GM18868 (cell line): ENCODE data around the gene BRDT.
A peak's percentile ranks its signal among the peaks of the same experiment; 100 is the strongest.

Experiments
- ATAC-seq: cut with Tn5 transposase; IDR thresholded peaks from one replicate; pipeline ENCODE4 v1.9.1; 2021; ENCODE audit warnings: mild to moderate bottlenecking, moderate library complexity; ENCODE audit not compliant: unreplicated experiment

Gene BRDT

DNA sequence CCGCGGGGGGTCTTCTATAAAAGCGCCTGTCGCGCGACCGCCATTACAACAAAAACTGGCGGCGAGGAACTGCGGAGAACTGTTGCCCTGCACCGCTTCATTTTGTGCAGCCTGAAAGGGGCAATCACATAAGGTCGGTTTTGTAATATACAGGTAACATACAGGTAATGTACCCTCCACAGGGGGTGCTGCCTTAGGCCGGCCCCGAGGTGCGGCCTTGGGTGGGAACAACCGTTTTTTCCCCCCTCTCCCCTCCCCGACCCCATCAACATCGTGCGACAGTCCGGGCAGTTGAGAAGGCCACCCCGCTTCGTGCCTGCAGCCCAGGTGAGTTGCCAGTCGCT, at the start of gene BRDT:
Gene BRDT (plus strand): TSS at position 46 of the 344 bp plus-strand sequence. CDS start 13,354 bp downstream, outside the sequence.
- no peak for ATAC-seq

DNA sequence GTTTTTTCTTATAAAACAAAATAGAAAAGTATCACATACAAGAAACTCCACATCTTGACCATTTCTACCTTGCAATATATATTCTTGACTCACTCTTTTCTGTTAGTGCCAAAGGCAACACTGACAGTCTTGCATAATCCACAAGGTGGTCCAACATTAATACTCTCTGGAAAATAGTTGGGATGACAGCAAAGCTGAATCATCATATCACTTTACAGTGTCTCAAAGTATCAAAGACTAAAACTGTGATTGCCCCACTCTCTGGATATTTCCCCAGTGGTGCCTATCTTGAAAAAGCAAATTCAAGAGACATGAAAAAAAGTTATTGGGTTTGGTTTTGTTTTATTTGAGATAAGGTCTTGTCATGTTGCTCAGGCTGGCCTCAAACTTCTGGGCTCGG, 48.6 kb upstream of the BRDT start:
- ATAC-seq, result no peak

DNA sequence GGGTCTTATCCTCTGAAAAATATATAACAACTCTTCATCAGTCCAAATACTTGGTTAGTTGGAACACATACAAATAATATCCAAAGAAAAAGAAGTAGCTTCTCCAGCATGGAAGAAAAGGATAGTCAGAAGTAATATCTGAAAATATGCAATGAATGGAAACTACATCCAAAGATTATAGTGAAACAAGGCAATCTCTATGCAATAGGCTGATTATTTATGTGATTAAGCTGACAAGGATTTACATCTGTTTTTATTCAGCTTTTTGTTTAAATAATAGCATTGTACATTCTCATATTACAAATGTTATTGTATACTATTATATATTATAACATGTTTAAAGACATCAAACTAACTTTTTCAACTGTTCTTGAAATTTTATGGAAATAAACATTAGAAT, 48.0 kb upstream of the BRDT start:
- no peak for ATAC-seq

DNA sequence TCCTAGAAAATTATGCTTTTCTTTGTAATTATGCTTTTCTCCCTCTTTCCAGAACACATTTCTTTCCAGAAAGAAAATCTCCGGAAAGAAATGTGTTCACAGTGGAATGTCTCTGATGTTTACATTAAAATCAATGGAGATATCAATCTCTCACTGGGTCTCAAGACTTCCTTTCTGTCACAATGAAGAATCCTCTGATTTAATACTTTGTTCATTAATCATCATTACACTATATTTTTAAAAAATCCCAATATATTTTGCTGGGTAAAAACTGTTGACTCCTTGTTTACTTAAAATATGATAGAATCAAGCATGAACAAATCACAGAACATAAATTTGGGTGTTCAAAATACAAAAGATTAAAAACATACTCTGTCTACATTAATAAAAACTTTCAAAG, 36.9 kb upstream of the BRDT start:
- no peak for ATAC-seq

DNA sequence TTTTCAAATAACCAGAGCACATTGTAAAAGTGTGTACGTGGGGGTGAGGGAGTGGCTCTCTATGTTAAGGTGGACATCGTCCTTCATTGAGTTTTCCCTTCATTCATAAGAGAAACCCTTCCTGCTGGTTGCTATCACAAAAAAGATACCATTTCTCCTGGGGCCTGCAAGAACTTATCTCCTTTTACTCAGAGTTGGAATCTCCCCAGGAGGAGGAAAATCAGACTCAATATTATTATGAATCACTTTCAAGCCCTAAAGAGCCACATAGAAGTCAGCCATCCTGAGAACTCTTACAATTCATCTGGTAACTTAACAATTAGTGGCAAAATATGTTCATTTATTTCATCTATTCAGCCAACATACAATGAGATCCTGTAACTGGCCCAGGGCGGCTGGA, 36.2 kb upstream of the BRDT start:
- no peak for ATAC-seq

DNA sequence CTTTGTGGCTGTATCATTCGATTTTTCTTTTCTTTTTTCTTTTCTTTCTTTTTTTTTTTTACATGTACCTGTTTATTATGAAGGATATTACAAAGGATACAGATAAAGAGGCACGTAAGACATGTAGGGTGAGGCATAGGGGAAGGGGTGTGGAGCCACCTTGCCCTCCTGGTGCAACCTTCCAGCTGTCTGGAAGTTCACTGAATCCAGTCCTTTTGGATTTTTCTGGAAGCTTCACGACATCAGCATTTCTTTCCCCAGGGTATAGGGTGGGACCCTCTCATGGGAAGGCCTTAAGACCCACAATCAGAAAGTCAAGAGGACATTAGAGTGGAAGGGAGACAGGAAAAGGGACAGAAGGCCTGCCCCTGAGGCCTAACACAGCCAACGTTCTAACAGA, 33.2 kb upstream of the BRDT start:
- ATAC-seq, result no peak

DNA sequence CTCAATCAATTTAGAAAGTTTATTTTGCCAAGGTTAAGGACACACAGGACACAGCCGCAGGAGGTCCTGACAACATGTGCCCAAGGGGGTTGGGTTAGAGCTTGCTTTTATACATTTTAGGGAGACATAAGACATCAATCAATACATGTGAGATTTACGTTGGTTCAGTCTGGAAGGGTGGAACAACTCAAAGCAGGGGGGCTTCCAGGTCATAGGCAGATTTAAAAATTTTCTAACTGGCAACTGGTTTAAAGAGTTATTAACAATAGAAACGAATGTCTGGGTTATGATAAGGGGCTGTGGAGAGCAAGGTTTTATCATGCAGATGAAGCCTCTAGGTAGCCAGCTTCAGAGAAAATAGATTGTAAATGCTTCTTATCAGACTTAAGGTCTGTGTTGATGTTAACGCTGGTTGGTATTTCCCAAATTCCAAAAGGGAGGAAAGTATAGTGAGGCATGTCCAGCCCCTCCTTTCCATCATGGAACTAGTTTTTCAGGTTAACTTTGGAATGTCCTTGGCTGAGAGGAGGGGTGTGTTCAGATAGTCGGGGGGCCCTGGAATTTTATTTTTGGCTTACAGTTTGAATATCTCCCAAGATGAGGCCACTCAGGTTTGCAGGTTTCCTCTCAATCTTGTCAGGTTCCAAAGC, 32.3 kb upstream of the BRDT start:
- ATAC-seq, result no peak

DNA sequence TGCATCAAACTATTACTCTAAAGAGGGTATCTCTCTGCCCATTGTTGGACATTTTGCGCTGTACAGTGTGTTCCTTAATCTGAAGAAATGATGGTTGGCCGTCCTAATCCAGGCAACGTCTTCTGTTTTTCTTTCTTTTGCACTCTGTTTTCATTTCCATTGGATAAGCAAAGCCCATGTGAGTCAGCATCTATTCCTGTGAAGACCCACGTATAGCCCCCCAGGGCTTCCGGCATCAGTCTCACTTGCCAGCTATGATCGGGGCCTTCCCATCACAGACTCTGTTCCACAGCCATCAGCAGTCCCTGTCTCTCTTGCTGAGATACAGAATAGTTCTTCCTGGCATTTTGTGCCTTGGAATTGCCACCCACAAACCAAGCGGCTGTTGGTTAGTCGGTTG, 29.2 kb upstream of the BRDT start:
- ATAC-seq, result no peak

DNA sequence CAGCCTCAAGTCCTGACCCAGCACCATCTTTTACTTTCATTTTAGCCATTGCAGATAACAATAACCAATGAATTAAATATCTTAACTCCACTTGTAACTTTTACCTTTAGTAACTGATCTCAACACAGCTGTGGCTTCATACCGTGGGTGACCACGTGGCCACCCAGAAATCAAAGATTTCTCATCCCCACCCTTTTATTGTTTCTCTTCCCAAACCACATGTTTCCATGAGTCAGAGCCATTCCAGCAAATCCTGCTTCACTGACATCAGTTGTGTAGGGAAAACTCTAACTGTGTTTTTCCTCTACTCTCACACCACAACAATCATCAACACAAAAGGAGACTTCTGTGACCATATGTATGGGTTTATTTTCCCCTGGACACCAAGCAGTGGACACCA, 25.1 kb upstream of the BRDT start:
- ATAC-seq, result no peak

DNA sequence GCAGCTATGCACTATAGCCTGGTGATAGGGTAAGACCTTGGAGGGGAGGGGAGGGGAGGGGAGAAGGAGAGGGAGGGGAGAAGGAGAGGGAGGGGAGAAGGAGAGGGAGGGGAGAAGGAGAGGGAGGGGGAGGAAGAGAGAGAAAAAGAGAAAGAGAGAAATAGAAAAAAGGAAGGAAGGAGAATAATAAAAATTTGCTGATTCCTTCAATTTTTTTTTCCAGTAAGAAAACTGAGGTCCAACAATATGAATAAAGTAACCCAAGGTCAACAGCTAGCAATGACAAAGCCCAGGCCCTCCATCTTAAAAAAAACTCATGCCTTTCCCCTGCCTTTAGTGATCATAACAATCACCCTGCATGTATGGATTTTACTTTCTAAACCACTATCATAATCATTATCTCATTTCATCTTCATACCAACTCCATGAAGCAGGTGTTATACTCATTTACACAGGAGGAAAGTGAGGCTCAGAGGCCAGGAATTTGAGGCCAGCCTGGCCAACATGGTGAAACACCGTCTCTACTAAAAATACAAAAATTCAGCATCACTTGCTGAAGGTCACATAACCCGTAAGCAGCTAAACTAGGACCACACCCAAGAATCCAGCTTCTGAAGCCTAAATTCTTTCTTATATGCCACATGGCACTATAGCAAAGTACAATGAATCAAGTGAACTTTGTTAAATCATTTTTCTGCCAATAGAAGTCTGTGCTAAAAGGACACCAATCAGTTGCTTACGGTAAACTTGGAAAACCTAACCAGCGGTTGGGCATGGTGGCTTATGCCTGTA, 23.4 kb upstream of the BRDT start:
- no peak for ATAC-seq

DNA sequence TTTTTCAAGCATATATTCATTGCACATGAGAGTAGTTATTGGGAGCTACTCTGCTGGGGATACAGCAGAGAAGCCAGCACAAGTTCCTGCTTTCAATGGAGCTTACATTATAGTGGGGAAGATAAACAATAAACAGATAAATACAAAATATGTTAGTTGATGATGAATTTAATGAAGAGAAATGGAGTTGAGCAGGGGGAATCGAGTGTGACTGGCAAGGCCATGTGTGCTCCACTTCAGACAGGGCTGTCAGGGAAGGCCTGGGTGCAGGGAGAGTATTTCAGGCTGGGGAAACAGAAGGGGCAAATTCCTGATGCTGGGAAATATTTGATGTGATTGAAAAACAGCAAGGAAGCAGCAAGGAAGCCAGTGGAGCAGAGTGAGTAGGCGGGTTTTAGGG, 21.2 kb upstream of the BRDT start:
- no peak for ATAC-seq

DNA sequence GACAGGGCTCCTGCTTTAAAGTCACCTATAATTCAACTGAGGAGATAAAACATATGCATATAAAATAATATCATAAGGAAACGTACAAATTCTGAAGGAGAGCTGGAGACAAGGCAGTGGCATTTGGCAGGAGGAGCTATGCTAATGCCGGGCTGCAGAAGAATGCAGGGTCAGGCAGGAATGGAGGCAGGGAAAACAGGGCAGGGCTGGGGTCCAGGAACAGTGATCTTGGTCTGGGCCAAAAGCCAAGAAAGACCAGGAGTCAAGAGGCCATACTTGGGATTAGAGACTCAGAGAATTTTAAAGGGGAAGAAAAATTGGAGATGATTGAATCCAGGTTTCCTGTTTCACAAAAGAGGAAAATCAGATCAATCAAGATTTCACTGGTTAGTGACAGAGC, 20.0 kb upstream of the BRDT start:
- no peak for ATAC-seq

DNA sequence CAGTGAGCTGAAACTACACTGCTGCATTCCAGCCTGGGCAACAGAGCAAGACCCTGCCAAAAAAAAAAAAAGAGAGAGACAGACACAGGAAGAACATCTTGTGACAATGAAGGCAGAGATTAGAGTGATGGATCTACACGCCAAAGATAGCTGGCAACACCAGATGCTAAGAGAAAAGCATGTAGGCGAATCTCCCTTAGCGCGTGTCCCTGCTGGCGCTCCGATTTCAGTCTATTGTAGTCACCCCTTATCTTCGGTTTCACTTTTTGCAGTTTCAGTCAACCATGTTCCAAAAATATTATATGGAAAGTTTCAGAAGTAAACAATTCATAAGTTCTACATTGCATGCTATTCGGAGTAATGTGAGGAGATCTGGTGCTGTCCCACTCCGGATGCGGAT, 11.6 kb upstream of the BRDT start:
- no peak for ATAC-seq

DNA sequence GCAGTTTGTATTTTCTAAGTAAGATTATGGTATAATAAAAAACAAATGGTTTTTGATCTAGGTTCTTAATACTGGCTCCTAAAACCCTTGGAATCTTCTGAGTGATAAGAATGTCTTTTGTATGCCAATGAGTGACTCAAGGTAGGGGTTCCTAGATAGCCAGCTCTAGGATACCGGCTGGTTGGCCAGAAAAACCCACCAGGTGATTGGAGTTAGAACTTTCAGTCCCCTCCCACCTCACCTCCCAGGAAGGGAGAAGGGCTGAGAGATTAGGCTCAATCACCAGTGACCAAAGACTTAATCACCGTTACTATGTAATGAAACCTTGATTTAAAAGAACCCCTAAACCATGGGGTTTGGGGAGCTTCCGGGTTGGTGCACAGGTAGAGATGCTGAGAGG, 8.7 kb upstream of the BRDT start:
- no peak for ATAC-seq

DNA sequence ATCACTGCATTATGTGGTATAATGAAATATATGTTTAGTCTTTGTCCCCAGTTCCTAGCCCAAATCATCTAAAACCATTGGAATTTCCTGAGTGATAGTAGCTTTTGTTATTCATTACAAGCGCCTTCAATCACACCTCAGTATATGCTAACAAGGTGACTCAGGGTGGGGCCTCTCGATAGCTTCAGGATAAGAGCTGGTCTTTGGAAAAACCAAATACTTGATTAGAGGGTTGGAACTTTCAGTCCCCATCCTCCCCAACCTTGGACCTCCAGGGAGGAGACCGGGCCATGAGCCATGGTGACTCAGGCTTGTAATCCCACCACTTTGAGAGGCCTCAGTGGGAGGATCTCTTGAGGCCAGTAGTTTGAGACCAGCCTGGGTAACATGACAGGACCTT, 5.1 kb upstream of the BRDT start:
- no peak for ATAC-seq

DNA sequence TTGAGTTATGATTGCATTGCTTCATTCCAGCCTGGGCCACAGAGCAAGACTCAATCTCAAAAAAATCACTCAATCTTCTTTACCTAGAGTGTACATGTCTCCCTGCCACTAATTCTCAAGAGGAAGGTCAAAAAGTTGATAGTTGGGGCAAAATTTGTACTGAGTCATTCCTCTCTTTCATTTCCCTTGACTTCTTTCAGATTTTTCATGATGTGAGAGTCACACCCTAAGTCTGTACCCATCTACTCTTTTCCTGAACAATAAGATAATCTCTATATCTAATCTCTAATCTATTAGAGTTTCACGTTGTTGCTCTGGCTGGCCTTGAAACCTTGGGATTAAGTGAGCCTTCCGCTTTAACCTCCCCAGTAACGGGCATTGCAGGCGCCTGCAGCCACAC, 1.1 kb upstream of the BRDT start:
- ATAC-seq, result peak; percentile 73

DNA sequence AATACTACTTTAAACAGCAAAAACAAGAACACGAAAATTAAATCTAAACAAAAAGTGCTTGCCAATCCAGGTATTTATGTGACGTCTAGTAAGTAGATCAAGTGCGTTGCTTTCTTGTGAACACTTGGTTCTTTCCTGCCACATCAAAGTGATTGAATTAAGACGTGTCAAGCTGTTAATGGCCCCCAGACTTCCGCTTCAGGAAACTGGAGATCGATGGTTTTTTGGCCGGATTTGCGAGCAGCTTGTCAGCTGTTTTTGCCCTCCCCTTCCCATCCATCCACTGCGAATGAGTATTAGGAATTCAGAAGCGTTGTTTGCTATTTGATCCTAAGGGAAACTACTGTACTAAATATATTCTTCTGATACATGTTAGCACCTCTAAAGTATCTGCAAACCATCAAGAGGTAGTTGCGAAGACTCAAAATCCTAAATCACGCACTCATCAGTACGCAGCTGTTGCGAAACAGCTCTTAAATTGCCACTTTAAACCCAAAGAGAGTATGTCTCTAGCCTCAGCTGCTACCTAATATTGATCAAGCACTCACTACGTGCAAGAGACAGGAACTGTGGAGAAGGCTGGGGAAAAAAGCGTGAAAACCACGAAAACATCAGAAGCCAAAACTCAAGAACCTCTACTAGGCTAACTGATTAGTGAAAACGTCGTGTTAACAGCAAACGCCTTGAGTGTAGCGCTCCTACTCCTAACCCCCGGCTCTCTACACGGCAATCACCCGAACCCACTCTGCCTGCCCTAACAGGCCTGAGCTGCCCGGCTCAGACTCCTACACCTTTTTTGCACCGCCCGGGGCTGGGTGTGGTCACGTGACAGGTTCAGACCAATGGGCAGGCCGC, 473 bp upstream of the BRDT start:
- peak; percentile 35 for ATAC-seq

DNA sequence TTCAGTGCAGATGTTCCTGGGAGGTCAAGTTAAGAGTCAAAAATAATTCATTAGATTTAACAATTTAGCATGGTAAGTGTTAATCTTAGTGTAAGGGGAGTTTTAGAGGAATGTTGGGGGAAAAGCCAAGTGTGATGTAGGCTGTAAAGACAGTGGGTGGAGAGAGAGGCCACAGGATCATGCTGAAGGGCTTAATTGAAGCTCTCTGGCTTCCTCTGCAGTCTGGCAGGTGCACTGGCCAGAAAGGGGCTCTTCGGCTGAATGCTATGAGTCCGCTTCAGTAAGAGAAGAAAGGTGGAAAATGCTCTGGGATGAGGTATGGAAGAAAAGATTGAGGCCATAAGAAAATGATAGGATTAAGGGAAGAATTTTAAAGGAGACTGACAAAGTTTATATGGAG, 3.0 kb downstream of the BRDT start:
- no peak for ATAC-seq

DNA sequence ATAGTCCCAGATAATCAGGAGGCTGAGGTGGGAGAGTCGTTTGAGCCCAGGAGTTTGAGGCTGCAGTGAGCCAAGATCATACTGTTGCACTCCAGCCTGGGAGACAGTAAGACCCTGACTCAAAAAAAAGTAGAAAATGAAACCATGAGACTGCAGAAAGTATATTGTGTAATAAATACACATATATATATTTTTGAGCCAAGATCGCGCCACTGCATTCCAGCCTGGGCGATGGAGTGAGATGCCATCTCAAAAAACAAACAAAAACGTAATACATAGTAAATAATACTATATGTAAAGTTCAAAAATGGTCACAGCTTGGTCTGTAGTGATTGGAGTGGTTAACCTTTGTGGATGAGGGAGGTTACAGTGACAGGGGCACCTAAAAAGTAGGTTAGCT, 9.7 kb downstream of the BRDT start:
- ATAC-seq, result no peak

DNA sequence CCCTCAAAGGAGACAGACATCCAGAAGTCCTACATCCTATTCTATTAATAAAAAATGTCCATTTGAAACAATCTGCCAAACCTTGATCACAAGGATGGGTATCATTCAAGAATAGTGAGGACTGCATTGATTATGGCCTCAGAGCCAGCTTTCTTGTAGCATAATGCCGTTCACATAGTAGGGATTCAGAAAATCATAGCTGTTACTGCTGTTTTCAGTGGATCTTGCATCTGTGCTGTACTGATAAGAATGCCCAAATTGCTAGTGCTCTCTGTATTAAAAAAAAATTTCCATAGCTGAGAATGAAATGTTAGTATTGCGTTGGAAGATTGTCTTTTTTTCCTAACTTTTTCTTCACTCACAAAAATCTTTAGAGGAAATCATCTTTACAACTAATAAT, 19.1 kb downstream of the BRDT start:
- no peak for ATAC-seq

DNA sequence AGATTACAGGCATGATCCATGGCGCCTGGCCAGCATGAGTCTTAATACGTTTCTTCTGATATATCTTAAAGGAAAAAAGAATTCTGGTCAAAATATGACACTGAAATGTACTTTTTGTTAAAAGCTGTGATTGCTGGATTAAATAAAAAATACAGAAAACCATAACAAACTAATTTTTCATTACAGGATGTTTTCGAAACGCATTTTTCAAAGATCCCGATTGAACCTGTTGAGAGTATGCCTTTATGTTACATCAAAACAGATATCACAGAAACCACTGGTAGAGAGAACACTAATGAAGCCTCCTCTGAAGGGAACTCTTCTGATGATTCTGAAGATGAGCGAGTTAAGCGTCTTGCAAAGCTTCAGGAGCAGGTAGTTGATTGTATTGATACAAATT, 30.2 kb downstream of the BRDT start:
- ATAC-seq, result no peak

DNA sequence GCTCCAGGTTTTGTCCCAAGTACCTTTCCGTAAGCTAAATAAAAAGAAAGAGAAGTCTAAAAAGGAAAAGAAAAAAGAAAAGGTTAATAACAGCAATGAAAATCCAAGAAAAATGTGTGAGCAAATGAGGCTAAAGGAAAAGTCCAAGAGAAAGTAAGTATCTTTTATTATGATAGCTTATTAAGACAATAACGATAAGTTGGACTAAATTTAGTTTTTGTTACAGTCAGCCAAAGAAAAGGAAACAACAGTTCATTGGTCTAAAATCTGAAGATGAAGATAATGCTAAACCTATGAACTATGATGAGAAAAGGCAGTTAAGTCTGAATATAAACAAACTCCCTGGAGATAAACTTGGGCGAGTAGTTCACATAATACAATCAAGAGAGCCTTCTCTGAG, 31.5 kb downstream of the BRDT start:
- ATAC-seq, result no peak
